H9 (cell line): ENCODE measurements around the gene NRXN3. TPM values are rescaled to one million over a fixed set of nuclear protein-coding genes. Genes with fewer than 3 reads are reported as not detected.

Source experiments
- DNase-seq: peaks from one replicate; pipeline ENCODE4 v3.0.0-alpha.2; 2017
- H2AFZ ChIP-seq: one replicate; pipeline ENCODE4 v1.6.1; 2013; ENCODE audit warnings: mild to moderate bottlenecking, low read length, control low read depth, moderate library complexity
- H2AK5ac ChIP-seq: 2 replicates; pipeline ENCODE4 v1.6.1; 2013; ENCODE audit warnings: low read length, control low read depth, mixed read lengths; ENCODE audit not compliant: insufficient read length
- H2BK120ac ChIP-seq: one replicate; pipeline ENCODE4 v1.6.1; 2013; ENCODE audit warnings: low read depth, mild to moderate bottlenecking, low read length, control low read depth, inconsistent platforms; ENCODE audit not compliant: poor library complexity, severe bottlenecking
- H2BK12ac ChIP-seq: 2 replicates; pipeline ENCODE4 v1.6.1; 2013; ENCODE audit warnings: low read length, control low read depth, mixed read lengths, low read depth; ENCODE audit not compliant: insufficient read length
- H2BK15ac ChIP-seq: 2 replicates; pipeline ENCODE4 v1.6.1; 2013; ENCODE audit warnings: low read depth, low read length, control low read depth
- H2BK20ac ChIP-seq: one replicate; pipeline ENCODE4 v1.6.1; 2013; ENCODE audit warnings: low read depth, mild to moderate bottlenecking, low read length, control low read depth, inconsistent platforms; ENCODE audit not compliant: poor library complexity, severe bottlenecking
- H2BK5ac ChIP-seq: 2 replicates; pipeline ENCODE4 v1.6.1; 2013; ENCODE audit warnings: low read length, control low read depth, mixed read lengths; ENCODE audit not compliant: insufficient read length
- H3K14ac ChIP-seq: 2 replicates; pipeline ENCODE4 v1.6.1; 2013; ENCODE audit warnings: low read length, control low read depth; ENCODE audit not compliant: insufficient read depth
- H3K18ac ChIP-seq: 2 replicates; pipeline ENCODE4 v1.6.1; 2013; ENCODE audit warnings: low read depth, mild to moderate bottlenecking, mixed read lengths, low read length, control low read depth; ENCODE audit not compliant: insufficient read length
- H3K23ac ChIP-seq: 2 replicates; pipeline ENCODE4 v1.6.1; 2013; ENCODE audit warnings: low read length, control low read depth, mixed read lengths, low read depth; ENCODE audit not compliant: insufficient read length
- H3K23me2 ChIP-seq: 2 replicates; pipeline ENCODE4 v1.6.1; 2013; ENCODE audit warnings: low read depth, mild to moderate bottlenecking, mixed read lengths, low read length, control low read depth; ENCODE audit not compliant: insufficient read length, poor library complexity, severe bottlenecking
- H3K27ac ChIP-seq: 2 replicates; pipeline ENCODE4 v1.5.1; 2013; ENCODE audit warnings: low read length, control low read depth, mixed read lengths, low read depth; ENCODE audit not compliant: insufficient read length
- H3K27me3 ChIP-seq: 2 replicates; pipeline ENCODE4 v1.6.1; 2013; ENCODE audit warnings: low read length, control low read depth, inconsistent platforms; ENCODE audit not compliant: insufficient read depth
- H3K4ac ChIP-seq: 2 replicates; pipeline ENCODE4 v1.6.1; 2013; ENCODE audit warnings: low read depth, mild to moderate bottlenecking, control low read depth, inconsistent platforms, low read length, moderate library complexity
- H3K4me1 ChIP-seq: 2 replicates; pipeline ENCODE4 v1.6.1; 2013; ENCODE audit warnings: low read length, control low read depth, inconsistent platforms; ENCODE audit not compliant: insufficient read depth
- H3K4me2 ChIP-seq: 2 replicates; pipeline ENCODE4 v1.6.1; 2013; ENCODE audit warnings: low read length, control low read depth, mixed read lengths; ENCODE audit not compliant: insufficient read length, insufficient read depth
- H3K56ac ChIP-seq: 2 replicates; pipeline ENCODE4 v1.6.1; 2013; ENCODE audit warnings: low read depth, mild to moderate bottlenecking, mixed read lengths, low read length, control low read depth; ENCODE audit not compliant: insufficient read length
- H3K79me1 ChIP-seq: 2 replicates; pipeline ENCODE4 v1.6.1; 2013; ENCODE audit warnings: low read depth, mild to moderate bottlenecking, moderate library complexity, low read length, control low read depth, inconsistent platforms; ENCODE audit not compliant: insufficient read depth, poor library complexity, severe bottlenecking
- H3K79me2 ChIP-seq: 2 replicates; pipeline ENCODE4 v1.6.1; 2013; ENCODE audit warnings: low read length, control low read depth, inconsistent platforms; ENCODE audit not compliant: insufficient read depth
- H3K9ac ChIP-seq: 2 replicates; pipeline ENCODE4 v1.6.1; 2013; ENCODE audit warnings: low read length, control low read depth, mixed read lengths; ENCODE audit not compliant: insufficient read length; ENCODE audit errors: extremely low read depth
- H3K9me3 ChIP-seq: one replicate; pipeline ENCODE4 v1.6.1; 2013; ENCODE audit warnings: low read depth, low read length, inconsistent platforms; ENCODE audit not compliant: control insufficient read depth
- H3T11ph ChIP-seq: one replicate; pipeline ENCODE4 v1.6.1; 2013; ENCODE audit warnings: mild to moderate bottlenecking, low read length, control low read depth, inconsistent platforms
- H4K20me1 ChIP-seq: one replicate; pipeline ENCODE4 v1.6.1; 2013; ENCODE audit not compliant: control insufficient read depth, insufficient read length, insufficient read depth
- H4K5ac ChIP-seq: 2 replicates; pipeline ENCODE4 v1.6.1; 2013; ENCODE audit warnings: low read depth, mild to moderate bottlenecking, mixed read lengths, low read length, control low read depth; ENCODE audit not compliant: insufficient read length
- H4K8ac ChIP-seq: replicated peaks from 2 replicates; pipeline ENCODE4 v1.6.1; 2013; ENCODE audit warnings: low read length, control low read depth, mixed read lengths, low read depth; ENCODE audit not compliant: insufficient read length
- H4K91ac ChIP-seq: 2 replicates; pipeline ENCODE4 v1.6.1; 2013; ENCODE audit warnings: low read depth, mild to moderate bottlenecking, moderate library complexity, mixed read lengths, low read length, control low read depth; ENCODE audit not compliant: insufficient read length
- H3K27ac Mint-ChIP-seq, 3 experiments: 2 replicates in 2 of 3; 3 replicates in 1 of 3; pipeline ENCODE4 v1.8.0; 2020 to 2021; ENCODE audit warnings: mixed read lengths in 3 of 3, mild to moderate bottlenecking in 1 of 3, moderate library complexity in 1 of 3
- H3K27me3 Mint-ChIP-seq: 2 replicates; pipeline ENCODE4 v1.8.0; 2021; ENCODE audit warnings: low read depth, mild to moderate bottlenecking, moderate library complexity, mixed read lengths
- H3K36me3 Mint-ChIP-seq, 3 experiments: 2 replicates in 2 of 3; 3 replicates in 1 of 3; pipeline ENCODE4 v1.8.0; 2020 to 2021; ENCODE audit warnings: low read depth in 3 of 3, mixed read lengths in 3 of 3; ENCODE audit not compliant: insufficient read depth in 1 of 3
- H3K4me1 Mint-ChIP-seq, 2 experiments: 2 replicates each; pipeline ENCODE4 v1.8.0; 2020; ENCODE audit warnings: mixed read lengths in 2 of 2
- H3K4me3 Mint-ChIP-seq, 2 experiments: 2 replicates in 1 of 2; 3 replicates in 1 of 2; pipeline ENCODE4 v1.8.0; 2020 to 2021; ENCODE audit warnings: mild to moderate bottlenecking in 2 of 2, mixed read lengths in 2 of 2, moderate library complexity in 1 of 2
- H3K9me3 Mint-ChIP-seq, 2 experiments: 2 replicates in 1 of 2; 3 replicates in 1 of 2; pipeline ENCODE4 v1.8.0; 2020; ENCODE audit warnings: mild to moderate bottlenecking in 2 of 2, mixed read lengths in 2 of 2, moderate library complexity in 1 of 2
- CTCF ChIP-seq: fragments of 200-600 bp; sonication (generic); conservative IDR thresholded peaks from 3 replicates; pipeline ENCODE4 v1.8.0; 2021; ENCODE audit warnings: antibody characterized with exemption, mild to moderate bottlenecking
- WGBS: extraction: QIAGEN DNeasy Blood & Tissue Kit; methylation state at CpG from one replicate; pipeline ENCODE4 v1.1.7; 2013; ENCODE audit warnings: missing lambda C conversion rate, low lambda C conversion rate, mixed read lengths; ENCODE audit not compliant: insufficient read length; ENCODE audit errors: extremely low coverage; 5-methylcytosine and 5-hydroxymethylcytosine counted together
- total RNA-seq: library from RNA; stranded (reverse); gene quantifications from 2 replicates; pipeline ENCODE4 v1.2.1, GENCODE V29; 2021

Gene NRXN3
- total RNA-seq, 1 experiment from 2014 or later: 1.8 TPM

GRCh38 chr14:79165471-79166090, 995.4 kb downstream of the NRXN3 start:
- no CpG with 5 or more reads among the region's 4 CpGs for WGBS

More at GRCh38 chr14:79165471-79166090, 995.4 kb downstream of the NRXN3 start:
- no peaks in the 10 kb centered on the region; the same call in 1 of the 2 replicates for H3K27me3 Mint-ChIP-seq
- Histone ChIP-seq H3K79me1 (no peaks in the 10 kb centered on the region), H2BK12ac (no peak overlapping the region), H3K9me3 (no peaks in the 10 kb centered on the region), H2AFZ (no peak overlapping the region), H3K4ac (no peak overlapping the region), H3K79me2 (no peaks in the 10 kb centered on the region), H3K23ac (no peak overlapping the region), H2BK5ac (no peak overlapping the region), H3K9ac (no peak overlapping the region), H3K56ac (no peak overlapping the region), H2BK15ac (no peak overlapping the region), H3K4me2 (no peak overlapping the region), H3K23me2 (no peaks in the 10 kb centered on the region), H4K8ac (no peak overlapping the region), H3K18ac (no peak overlapping the region), H4K20me1 (no peaks in the 10 kb centered on the region), H3K14ac (no peak overlapping the region), H2AK5ac (no peak overlapping the region), H2BK20ac (no peak overlapping the region), H3T11ph (no peak overlapping the region), H4K91ac (no peak overlapping the region), H3K27me3 (no peaks in the 10 kb centered on the region), H3K4me1 (no peaks in the 10 kb centered on the region), H4K5ac (no peak overlapping the region), H3K27ac (no peak overlapping the region), H2BK120ac (no peak overlapping the region)
- no peak overlapping the region for H3K4me3 Mint-ChIP-seq
- no peak overlapping the region for H3K27ac Mint-ChIP-seq
- no peak for TF ChIP-seq CTCF
- H3K36me3 Mint-ChIP-seq: no peaks in the 10 kb centered on the region
- DNase-seq: no peak
- no peaks in the 10 kb centered on the region for H3K4me1 Mint-ChIP-seq
- no peaks in the 10 kb centered on the region for H3K9me3 Mint-ChIP-seq
